Memory B cell (primary cell): Measurements from ENCODE around the gene CCDC30.
"Not testable (repeated sequence)": the region's sequence is repeated elsewhere in the genome, so short reads cannot be mapped to it uniquely, and the experiment has no call there.

Experiments used
- ATAC-seq: fragments of 150-1000 bp; cut with Tn5 transposase; 2 replicates; pipeline ENCODE4 v1.10.0; 2021; ENCODE audit warnings: low read depth, mild to moderate bottlenecking, moderate library complexity
- DNase-seq, 2 donors: peaks; one replicate each; pipeline ENCODE4 v3.0.0; 2022; ENCODE audit warnings: low spot score in 2 of 2
- H3K27ac Mint-ChIP-seq: one replicate; pipeline ENCODE4 v1.8.0; 2022; ENCODE audit warnings: mild to moderate bottlenecking, moderate library complexity, mixed read lengths
- H3K27me3 Mint-ChIP-seq: one replicate; pipeline ENCODE4 v1.8.0; 2022; ENCODE audit warnings: mixed read lengths
- H3K36me3 Mint-ChIP-seq: one replicate; pipeline ENCODE4 v1.8.0; 2022; ENCODE audit warnings: mild to moderate bottlenecking, mixed read lengths
- H3K4me1 Mint-ChIP-seq: one replicate; pipeline ENCODE4 v1.8.0; 2022; ENCODE audit warnings: mixed read lengths
- H3K4me3 Mint-ChIP-seq: one replicate; pipeline ENCODE4 v1.8.0; 2022; ENCODE audit warnings: mild to moderate bottlenecking, moderate library complexity, mixed read lengths
- H3K9me3 Mint-ChIP-seq: one replicate; pipeline ENCODE4 v1.8.0; 2022; ENCODE audit warnings: mixed read lengths

The CCDC30 gene

DNA sequence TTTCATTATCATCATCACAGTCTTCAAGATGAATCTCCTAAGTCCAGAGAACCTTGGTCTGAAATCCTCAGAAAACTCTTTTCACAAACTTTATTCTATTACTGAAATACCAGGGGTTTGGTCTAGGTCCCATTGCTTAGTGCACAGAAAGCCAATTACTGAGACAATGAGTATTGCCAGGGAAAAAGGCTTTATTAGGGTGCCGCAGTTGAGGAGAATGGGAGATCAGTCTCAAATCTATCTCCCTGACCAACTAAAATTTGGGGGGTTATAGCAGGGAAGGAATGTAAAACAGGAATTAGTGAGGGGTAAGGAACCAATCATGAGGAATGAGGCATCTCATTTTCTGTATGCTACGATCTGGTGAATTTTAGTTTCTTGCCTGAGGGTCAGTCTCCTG is 124.7 kb downstream of the CCDC30 start:
- peaks cover 10% of the 10 kb centered on the region for H3K9me3 Mint-ChIP-seq
- ATAC-seq (no peak), DNase-seq (no peak)
- no peaks in the 10 kb centered on the region for H3K27me3 Mint-ChIP-seq
- peaks cover 2% of the 10 kb centered on the region for H3K4me1 Mint-ChIP-seq
- H3K4me3 Mint-ChIP-seq = no peak overlapping the region
- no peak overlapping the region for H3K27ac Mint-ChIP-seq
- peaks cover 35% of the 10 kb centered on the region for H3K36me3 Mint-ChIP-seq

DNA sequence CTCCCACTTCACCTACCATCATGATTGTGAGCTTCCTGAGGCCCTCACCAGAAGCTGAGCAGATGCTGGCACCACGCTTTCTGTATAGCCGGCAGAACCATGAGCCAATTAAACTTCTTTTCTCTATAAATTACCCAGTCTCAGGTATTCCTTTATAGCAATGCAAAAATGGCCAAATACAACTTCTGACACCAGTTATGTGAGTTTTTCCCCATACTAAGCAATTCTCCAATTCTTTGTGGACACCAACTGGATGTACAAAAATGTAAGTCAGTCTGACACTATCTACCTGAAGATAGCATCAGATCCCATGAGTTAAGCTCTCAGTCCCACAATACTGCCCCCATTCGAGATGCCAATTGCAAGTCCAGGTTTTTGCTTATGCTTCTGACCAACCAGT is 129.7 kb downstream of the CCDC30 start:
- Mint-ChIP-seq H3K36me3 (peaks cover 27% of the 10 kb centered on the region), H3K4me1 (no peaks in the 10 kb centered on the region)

DNA sequence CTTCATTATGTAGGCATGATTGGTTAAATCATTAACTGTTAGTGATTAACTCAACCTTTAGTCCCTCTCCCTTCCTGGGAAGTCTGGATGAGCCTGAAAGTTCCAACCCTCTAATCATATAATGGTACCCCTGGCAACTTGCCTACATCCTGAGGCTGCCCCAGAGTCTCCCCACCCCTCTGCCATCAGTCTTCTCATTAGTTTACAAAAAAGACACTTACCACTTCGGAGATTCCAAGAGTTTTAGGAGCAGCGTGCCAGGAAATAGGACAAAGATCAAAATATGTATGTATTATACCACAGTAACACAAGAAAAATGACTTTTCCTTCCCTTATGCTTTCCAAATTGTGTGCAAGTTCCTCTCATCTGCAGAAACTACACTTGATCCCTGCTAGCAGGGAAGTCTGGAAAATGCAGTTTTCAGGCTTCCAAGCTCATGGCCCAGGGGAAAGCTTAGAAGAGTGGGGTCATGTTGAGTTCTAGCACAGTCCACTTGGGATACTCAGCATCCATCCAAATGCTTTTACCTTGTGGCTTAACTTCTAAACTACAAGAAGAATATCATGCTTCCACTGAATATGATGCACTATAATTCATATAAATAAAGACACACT is 130.5 kb downstream of the CCDC30 start:
- Mint-ChIP-seq H3K9me3 (no peaks in the 10 kb centered on the region), H3K36me3 (peaks cover 22% of the 10 kb centered on the region), H3K4me3 (no peak overlapping the region), H3K4me1 (no peaks in the 10 kb centered on the region), H3K27ac (no peak overlapping the region), H3K27me3 (no peaks in the 10 kb centered on the region)
- ATAC-seq = no peak
- DNase-seq = no peak

More for the DNA sequence above, 129.7 kb downstream of the CCDC30 start:
- Mint-ChIP-seq H3K4me3 (no peak overlapping the region), H3K27me3 (no peaks in the 10 kb centered on the region), H3K27ac (no peak overlapping the region), H3K9me3 (peaks cover 7% of the 10 kb centered on the region)
- no peak for ATAC-seq
- no peak for DNase-seq

- H3K27me3 Mint-ChIP-seq = peaks cover 2% of the 10 kb centered on the region
- peaks cover 4% of the 10 kb centered on the region for H3K36me3 Mint-ChIP-seq
- DNase-seq (no peak), ATAC-seq (no peak)
- H3K9me3 Mint-ChIP-seq = peaks cover 14% of the 10 kb centered on the region
- no peak overlapping the region for H3K27ac Mint-ChIP-seq
- H3K4me1 Mint-ChIP-seq = no peaks in the 10 kb centered on the region
- no peak overlapping the region for H3K4me3 Mint-ChIP-seq
These were observed 138.4 kb downstream of the CCDC30 start for GRCh38 chr1:42601472-42601871.

DNA sequence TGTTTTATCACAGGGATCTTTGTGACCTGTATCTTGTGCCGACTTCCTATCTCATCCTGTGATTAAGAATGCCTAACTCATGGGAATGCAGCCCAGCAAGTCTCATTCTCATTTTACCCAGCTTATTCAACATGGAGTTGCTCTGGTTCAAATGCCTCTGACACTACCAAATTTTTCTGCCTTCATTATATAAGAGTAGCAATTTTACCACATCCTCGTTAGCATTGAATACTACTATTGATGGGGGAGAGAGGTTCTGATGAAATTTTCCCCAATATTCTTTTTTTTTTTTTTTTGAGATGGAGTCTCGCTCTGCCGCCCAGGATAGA is 150.7 kb downstream of the CCDC30 start:
- H3K4me3 Mint-ChIP-seq = no peak overlapping the region
- ATAC-seq (no peak), DNase-seq (no peak)
- no peaks in the 10 kb centered on the region for H3K4me1 Mint-ChIP-seq
- H3K27ac Mint-ChIP-seq = no peak overlapping the region
- H3K27me3 Mint-ChIP-seq = no peaks in the 10 kb centered on the region
- H3K9me3 Mint-ChIP-seq = peaks cover 3% of the 10 kb centered on the region
- H3K36me3 Mint-ChIP-seq = peaks cover 3% of the 10 kb centered on the region

- Mint-ChIP-seq H3K4me1 (no peaks in the 10 kb centered on the region), H3K9me3 (peaks cover 4% of the 10 kb centered on the region), H3K4me3 (no peak overlapping the region), H3K27ac (no peak overlapping the region), H3K36me3 (peaks cover 5% of the 10 kb centered on the region), H3K27me3 (no peaks in the 10 kb centered on the region)
- no peak for ATAC-seq
- DNase-seq = no peak
These were observed 155.8 kb downstream of the CCDC30 start for GRCh38 chr1:42618866-42619265.

DNA sequence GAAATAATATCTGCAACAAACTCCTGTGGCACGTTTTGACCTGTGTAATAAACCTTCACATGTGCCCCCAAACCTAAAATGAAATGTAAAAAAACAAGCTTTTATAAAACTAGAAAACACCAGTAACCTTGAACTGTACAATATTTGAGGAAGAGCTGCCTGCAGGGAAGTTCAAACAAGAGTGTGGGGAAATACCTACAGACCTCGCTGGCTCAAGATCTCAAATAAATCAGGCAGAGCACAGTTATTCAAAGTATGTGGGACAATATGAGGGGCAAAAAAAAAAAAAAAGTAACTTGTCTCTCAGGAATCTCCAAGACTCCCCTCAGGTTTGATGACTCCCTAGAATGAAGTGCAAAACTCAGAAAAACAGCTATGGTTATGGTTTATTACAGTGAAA is 157.2 kb downstream of the CCDC30 start:
- Mint-ChIP-seq H3K36me3 (peaks cover 2% of the 10 kb centered on the region), H3K27me3 (no peaks in the 10 kb centered on the region), H3K4me1 (no peaks in the 10 kb centered on the region), H3K4me3 (no peak overlapping the region), H3K9me3 (peaks cover 4% of the 10 kb centered on the region), H3K27ac (no peak overlapping the region)
- ATAC-seq (no peak), DNase-seq (no peak)

DNA sequence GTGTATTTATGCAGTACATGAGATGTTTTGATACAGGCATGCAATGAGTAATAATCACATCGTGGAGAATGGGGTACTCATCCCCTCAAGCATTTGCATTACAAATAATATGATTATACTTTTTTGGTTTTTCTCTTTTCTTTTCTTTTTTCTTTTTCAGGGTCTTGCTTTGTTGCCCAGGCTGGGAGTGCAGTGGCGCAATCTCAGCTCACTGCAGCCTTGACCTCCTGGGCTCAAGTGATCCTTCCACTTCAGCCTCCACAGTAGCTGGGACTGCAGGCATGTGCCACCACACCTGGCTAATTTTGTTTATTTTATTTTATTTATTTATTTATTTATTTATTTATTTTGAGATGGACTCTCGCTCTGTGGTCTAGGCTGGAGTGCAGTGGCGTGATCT is 158.1 kb downstream of the CCDC30 start:
- not testable (repeated sequence) for H3K4me1 Mint-ChIP-seq

GRCh38 chr1:42627205-42627604 is 164.1 kb downstream of the CCDC30 start:
- H3K4me3 Mint-ChIP-seq, DNase-seq, H3K27me3 Mint-ChIP-seq, ATAC-seq, H3K36me3 Mint-ChIP-seq, H3K9me3 Mint-ChIP-seq, H3K4me1 Mint-ChIP-seq: not testable (repeated sequence)
- H3K27ac Mint-ChIP-seq = peak overlapping the region; percentile 10

More for the DNA sequence above, 158.1 kb downstream of the CCDC30 start:
- H3K9me3 Mint-ChIP-seq, DNase-seq, H3K27me3 Mint-ChIP-seq, H3K36me3 Mint-ChIP-seq, ATAC-seq, H3K4me3 Mint-ChIP-seq, H3K27ac Mint-ChIP-seq: not testable (repeated sequence)

DNA sequence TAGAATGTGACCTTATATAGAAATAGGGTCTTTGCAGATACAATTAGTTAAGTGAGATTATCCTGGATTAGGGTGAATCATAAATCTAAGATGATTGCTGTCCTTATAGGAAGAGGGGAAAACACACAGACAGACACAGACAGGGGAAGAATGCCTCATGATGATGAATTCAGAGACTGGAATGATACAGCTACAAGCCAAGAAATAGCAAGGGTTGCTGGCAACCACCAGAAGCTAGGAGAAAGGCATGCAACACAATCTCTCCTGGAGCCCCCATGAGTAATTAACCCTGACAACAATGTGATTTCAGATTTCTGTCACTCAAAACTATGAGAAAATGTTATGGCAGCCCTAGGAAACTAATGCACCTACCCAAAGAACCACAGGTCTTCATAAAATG is 176.0 kb downstream of the CCDC30 start:
- DNase-seq (no peak), ATAC-seq (no peak)
- Mint-ChIP-seq H3K4me1 (no peaks in the 10 kb centered on the region), H3K36me3 (peaks cover 2% of the 10 kb centered on the region), H3K9me3 (no peaks in the 10 kb centered on the region), H3K27me3 (no peaks in the 10 kb centered on the region), H3K4me3 (no peak overlapping the region), H3K27ac (no peak overlapping the region)

GRCh38 chr1:42646056-42646455 is 183.0 kb downstream of the CCDC30 start:
- Mint-ChIP-seq H3K4me1 (no peaks in the 10 kb centered on the region), H3K27ac (no peak overlapping the region), H3K36me3 (peaks cover 17% of the 10 kb centered on the region), H3K4me3 (no peak overlapping the region), H3K9me3 (peaks cover 6% of the 10 kb centered on the region), H3K27me3 (no peaks in the 10 kb centered on the region)
- DNase-seq = no peak
- ATAC-seq = no peak

GRCh38 chr1:42657201-42657600 is 194.1 kb downstream of the CCDC30 start:
- ATAC-seq (no peak), DNase-seq (no peak)
- H3K36me3 Mint-ChIP-seq = peaks cover 10% of the 10 kb centered on the region
- H3K27ac Mint-ChIP-seq = peak overlapping the region; percentile 4
- H3K27me3 Mint-ChIP-seq = no peaks in the 10 kb centered on the region
- H3K9me3 Mint-ChIP-seq = no peaks in the 10 kb centered on the region
- peaks cover 18% of the 10 kb centered on the region for H3K4me1 Mint-ChIP-seq
- peak overlapping the region; percentile 97 for H3K4me3 Mint-ChIP-seq

GRCh38 chr1:42657981-42658876 is 195.1 kb downstream of the CCDC30 start, which contains the start of gene PPIH:
TSS of gene PPIH (plus strand) at chr1:42658423. CDS start at chr1:42658447, 24 bp downstream.
- peak within 1 kb of the TSS; percentile 97 for H3K4me3 Mint-ChIP-seq
- H3K4me1 Mint-ChIP-seq = peaks cover 18% of the 10 kb centered on the region
- DNase-seq = peak; percentile 85 to 86
- peak within 1 kb of the TSS; percentile 82 for H3K27ac Mint-ChIP-seq
- H3K27me3 Mint-ChIP-seq = no peaks in the 10 kb centered on the region
- H3K36me3 Mint-ChIP-seq = peaks cover 10% of the 10 kb centered on the region
- H3K9me3 Mint-ChIP-seq = no peaks in the 10 kb centered on the region
- ATAC-seq = peak; percentile 97

- peak overlapping the region; percentile 97 for H3K4me3 Mint-ChIP-seq
- H3K4me1 Mint-ChIP-seq = peaks cover 18% of the 10 kb centered on the region
- peak overlapping the region; percentile 82 for H3K27ac Mint-ChIP-seq
- no peak for ATAC-seq
- no peaks in the 10 kb centered on the region for H3K9me3 Mint-ChIP-seq
- no peak for DNase-seq
- no peaks in the 10 kb centered on the region for H3K27me3 Mint-ChIP-seq
- peaks cover 13% of the 10 kb centered on the region for H3K36me3 Mint-ChIP-seq
These were observed 195.8 kb downstream of the CCDC30 start for GRCh38 chr1:42658877-42659337.
